ENCODE measurements around the gene CCDC171. TPM values are rescaled to one million over a fixed set of nuclear protein-coding genes. Genes with fewer than 3 reads are reported as not detected.

Gene CCDC171
- total RNA-seq, 3 donors from 2014 or later, result 3.6 to 4.5 (median 3.6) TPM

GRCh38 chr9:15724016-15724415, 171.2 kb downstream of the CCDC171 start:
- DNase-seq (no peak), ATAC-seq (no peak)
- Histone ChIP-seq H3K36me3 (ENCODE audit: low read depth) (no peaks in the 10 kb centered on the region), H3K4me1 (ENCODE audit: low read depth) (no peaks in the 10 kb centered on the region), H3K9me3 (no peaks in the 10 kb centered on the region), H3K4me3 (no peak overlapping the region)
- TF ChIP-seq CTCF (IDR thresholded peaks at IDR 0.05), result no peak
- intact Hi-C loops (cut with DNase I, micrococcal nuclease), result no loop called here

GRCh38 chr9:15724612-15725011, 171.8 kb downstream of the CCDC171 start:
- DNase-seq, result no peak
- no peak for ATAC-seq
- Histone ChIP-seq H3K36me3 (ENCODE audit: low read depth) (no peaks in the 10 kb centered on the region), H3K4me3 (no peak overlapping the region), H3K4me1 (ENCODE audit: low read depth) (no peaks in the 10 kb centered on the region), H3K9me3 (no peaks in the 10 kb centered on the region)
- TF ChIP-seq CTCF (IDR thresholded peaks at IDR 0.05), result no peak
- intact Hi-C loops (cut with DNase I, micrococcal nuclease), result no loop called here

GRCh38 chr9:15725953-15726352, 173.1 kb downstream of the CCDC171 start:
- no peak for ATAC-seq

GRCh38 chr9:15729507-15729906, 176.7 kb downstream of the CCDC171 start:
- intact Hi-C loops (cut with DNase I, micrococcal nuclease), result no loop called here
- no peak for TF ChIP-seq CTCF (IDR thresholded peaks at IDR 0.05)
- no peak for DNase-seq
- Histone ChIP-seq H3K9me3 (no peaks in the 10 kb centered on the region), H3K4me3 (no peak overlapping the region), H3K4me1 (ENCODE audit: low read depth) (no peaks in the 10 kb centered on the region), H3K36me3 (ENCODE audit: low read depth) (no peaks in the 10 kb centered on the region)
- no peak for ATAC-seq

More at GRCh38 chr9:15725953-15726352, 173.1 kb downstream of the CCDC171 start:
- no peaks in the 10 kb centered on the region for H3K4me1 ChIP-seq (ENCODE audit: low read depth)
- H3K4me3 ChIP-seq, result no peak overlapping the region
- H3K36me3 ChIP-seq (ENCODE audit: low read depth), result no peaks in the 10 kb centered on the region
- no peak for DNase-seq
- no peak for TF ChIP-seq CTCF (IDR thresholded peaks at IDR 0.05)
- no peaks in the 10 kb centered on the region for H3K9me3 ChIP-seq
- intact Hi-C loops (cut with DNase I, micrococcal nuclease), result no loop called here

DNA sequence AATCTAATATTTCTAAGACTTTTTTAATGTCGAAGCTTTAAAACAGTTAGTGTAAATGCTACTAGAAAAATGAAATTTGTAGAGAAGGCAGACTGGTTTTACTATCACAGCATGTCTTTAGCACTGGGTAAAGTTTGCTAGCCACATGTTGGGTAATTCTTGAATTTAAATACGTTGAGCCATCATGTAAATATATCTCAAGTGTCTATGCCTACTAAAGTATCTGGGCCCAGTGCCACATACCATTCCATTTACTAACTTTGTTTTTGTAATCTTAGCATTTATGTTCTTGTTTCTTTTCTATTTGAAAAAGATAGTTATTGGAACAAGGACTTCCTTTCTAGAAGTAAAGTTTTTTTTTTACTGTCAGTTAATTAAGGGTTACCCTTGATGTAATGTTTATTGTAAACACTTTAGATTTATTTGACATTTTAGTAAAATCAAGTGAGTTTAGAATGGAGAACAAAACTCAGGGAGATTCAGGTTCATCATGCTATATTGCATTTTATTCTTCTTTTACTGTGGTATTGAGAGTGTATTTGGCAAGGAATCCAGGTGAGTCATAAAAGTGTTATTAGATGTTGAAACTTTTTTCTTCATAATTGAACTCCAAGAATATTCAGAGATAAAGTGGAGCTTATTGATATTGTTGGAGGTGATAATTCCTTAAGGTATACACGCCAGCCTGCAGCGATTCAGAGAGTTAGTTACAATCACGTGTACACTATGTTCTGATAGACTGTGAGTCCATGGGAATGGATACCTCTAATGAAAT, 182.4 kb downstream of the CCDC171 start:
- ATAC-seq (no peak), DNase-seq (no peak)
- intact Hi-C loops (cut with DNase I, micrococcal nuclease), result no loop called here

More for the DNA sequence above, 182.4 kb downstream of the CCDC171 start:
- Histone ChIP-seq H3K4me1 (ENCODE audit: low read depth) (no peaks in the 10 kb centered on the region), H3K36me3 (ENCODE audit: low read depth) (no peaks in the 10 kb centered on the region), H3K4me3 (no peak overlapping the region), H3K9me3 (no peaks in the 10 kb centered on the region)
- TF ChIP-seq CTCF (IDR thresholded peaks at IDR 0.05), result no peak
